OCI-LY7 (cell line): ENCODE results near the gene PHACTR2.

Experiments used
- CTCF ChIP-seq: fragments of 200-600 bp; sonication (generic); conservative IDR thresholded peaks from 2 replicates; pipeline ENCODE4 v1.5.1; 2014; ENCODE audit warnings: mild to moderate bottlenecking, antibody characterized with exemption, low read length, moderate library complexity, mixed read lengths
- EZH2phosphoT487 ChIP-seq: fragments of 200-600 bp; sonication (generic); IDR thresholded peaks from 2 replicates; pipeline ENCODE4 v1.6.1; 2018; ENCODE audit warnings: low read depth, borderline replicate concordance, mild to moderate bottlenecking, mixed run types, antibody characterized with exemption, low read length, moderate library complexity, mixed read lengths

- TF ChIP-seq CTCF = no peak
- TF ChIP-seq EZH2phosphoT487 = no peak
These were observed 48.4 kb downstream of the PHACTR2 start for GRCh38 chr6:143726015-143726647.
